Right cardiac atrium (tissue), 5 donors: ENCODE measurements around the gene TRNP1. TPM values are rescaled to one million over a fixed set of nuclear protein-coding genes. Genes with fewer than 3 reads are reported as not detected.

ENCODE experiments used
- ATAC-seq, 2 donors: fragments of 200-7000 bp; cut with Tn5 transposase; one replicate each; pipeline versions ENCODE4 v1.8.0 to v1.9.1; 2020; ENCODE audit warnings: moderate library complexity in 2 of 2, mild to moderate bottlenecking in 1 of 2
- DNase-seq, 3 donors: peaks; one replicate each; pipeline ENCODE4 v3.0.0-alpha.2; 2020
- H3K27ac ChIP-seq: one replicate; pipeline ENCODE4 v1.5.1; 2013; ENCODE audit warnings: mild to moderate bottlenecking, low read length, control low read depth, moderate library complexity
- H3K27me3 ChIP-seq: one replicate; pipeline ENCODE4 v1.6.1; 2013; ENCODE audit not compliant: control insufficient read depth, insufficient read depth
- H3K4me1 ChIP-seq: one replicate; pipeline ENCODE4 v1.6.1; 2013; ENCODE audit warnings: low read length; ENCODE audit not compliant: control insufficient read depth, insufficient read depth
- H3K4me3 ChIP-seq: one replicate; pipeline ENCODE4 v1.5.1; 2013; ENCODE audit warnings: low read length, control low read depth
- H3K9me3 ChIP-seq: one replicate; pipeline ENCODE4 v1.6.1; 2013; ENCODE audit warnings: low read length; ENCODE audit not compliant: control insufficient read depth
- WGBS: extraction: QIAGEN DNeasy Blood & Tissue Kit; methylation state at CpG from one replicate; pipeline ENCODE4 v1.1.7; 2013; 5-methylcytosine and 5-hydroxymethylcytosine counted together
- intact Hi-C, 4 donors: fragments of 100-400 bp; cut with DNase I; formaldehyde crosslinking; loops; one replicate each; pipeline versions ENCODE4 v1.11.0 to v1.14.0; 2022 to 2023
- polyA plus RNA-seq: library from polyadenylated mRNA; stranded (reverse); fragments of 200-250 nt; gene quantifications from one replicate; pipeline ENCODE4 v1.2.3, GENCODE V29; 2013
- total RNA-seq, 4 donors: library from RNA; stranded (reverse); fragmentation: NEBNext Ultra II Directional; extraction: Animal tissue kit (Norgen Biotek cat#: 25700); gene quantifications; one replicate each; pipeline ENCODE4 v1.2.1, GENCODE V29; 2021
- donor health status: healthy with polysubstance abuse.
- donor health status: DM: no; HTN: yes; CAD: no.
- donor health status: DM: no; HTN: no; CAD: no.
- donor health status: DM: no; HTN: yes; CAD: no; lungs with severe emphysema.
- donor health status: DM: yes; HTN: yes; CAD: no.

TRNP1 gene
- total and polyA plus RNA-seq, 5 donors: 45.9 to 64.6 (median 51.7) TPM

GRCh38 chr1:27047914-27048313 is 54.4 kb downstream of the TRNP1 start:
- no peak overlapping the region for H3K27ac ChIP-seq

GRCh38 chr1:27049100-27049499 is 55.6 kb downstream of the TRNP1 start:
- ATAC-seq: no peak
- Histone ChIP-seq H3K27me3 (no peaks in the 10 kb centered on the region), H3K4me1 (no peaks in the 10 kb centered on the region), H3K9me3 (no peaks in the 10 kb centered on the region), H3K4me3 (no peak overlapping the region), H3K27ac (no peak overlapping the region)
- DNase-seq: no peak
- WGBS: 61% methylated on average over 2 of the region's 2 CpGs
- intact Hi-C loops: loop anchor here in 2 of 4 donors (5.0 to 10.0 kb wide), 4 partner anchors 48 to 236 kb away; no protein-coding TSS in a partner anchor

More at GRCh38 chr1:27047914-27048313, 54.4 kb downstream of the TRNP1 start:
- ATAC-seq: no peak
- no peak for DNase-seq
- intact Hi-C loops: loop anchor here in 2 of 4 donors (5.0 to 10.0 kb wide), 4 partner anchors 49 to 237 kb away; no protein-coding TSS in a partner anchor
- H3K9me3 ChIP-seq: no peaks in the 10 kb centered on the region
- H3K4me3 ChIP-seq: no peak overlapping the region
- 64% methylated on average over 6 of the region's 6 CpGs for WGBS
- H3K4me1 ChIP-seq: no peaks in the 10 kb centered on the region
- no peaks in the 10 kb centered on the region for H3K27me3 ChIP-seq

GRCh38 chr1:27049607-27050006 is 56.1 kb downstream of the TRNP1 start:
- no peaks in the 10 kb centered on the region for H3K9me3 ChIP-seq
- H3K4me3 ChIP-seq: no peak overlapping the region
- no peak for DNase-seq
- ATAC-seq: no peak
- intact Hi-C loops: loop anchor here in 2 of 4 donors (5.0 to 10.0 kb wide), 4 partner anchors 48 to 235 kb away; no protein-coding TSS in a partner anchor
- H3K27ac ChIP-seq: no peak overlapping the region
- no peaks in the 10 kb centered on the region for H3K4me1 ChIP-seq
- 65% methylated on average over 3 of the region's 3 CpGs for WGBS
- no peaks in the 10 kb centered on the region for H3K27me3 ChIP-seq

Other genes starting within 250 kb of the TRNP1 start
- 1 to 10 TPM; 5.2 to 7.3 (median 5.9) TPM for gene PIGV, start 205.7 kb upstream of the TRNP1 start, total RNA-seq
- 3.9 TPM for gene PIGV, start 205.7 kb upstream of the TRNP1 start, polyA plus RNA-seq
- gene ZDHHC18, start 167.0 kb upstream of the TRNP1 start, total RNA-seq: 10 to 100 TPM; 11.8 to 14.4 (median 13.5) TPM
- 12.3 TPM for gene ZDHHC18, start 167.0 kb upstream of the TRNP1 start, polyA plus RNA-seq
- gene SFN, start 130.5 kb upstream of the TRNP1 start, total RNA-seq: under 1 TPM in 2 of 4 donors, not detected in 2; 0.23 to 0.24 TPM
- 0.20 TPM for gene SFN, start 130.5 kb upstream of the TRNP1 start, polyA plus RNA-seq
- 10 to 100 TPM; 14.8 to 18.4 (median 15.8) TPM for gene GPN2, start 103.4 kb upstream of the TRNP1 start, total RNA-seq
- 10.4 TPM for gene GPN2, start 103.4 kb upstream of the TRNP1 start, polyA plus RNA-seq
- gene GPATCH3, start 93.2 kb upstream of the TRNP1 start, total RNA-seq: 10 to 100 TPM in 2 of 4 donors, 1 to 10 TPM in 2; 7.9 to 11.7 (median 9.8) TPM
- gene GPATCH3, start 93.2 kb upstream of the TRNP1 start, polyA plus RNA-seq: 6.0 TPM
- 1 to 10 TPM; 4.2 to 9.6 (median 6.4) TPM for gene NR0B2, start 79.7 kb upstream of the TRNP1 start, total RNA-seq
- 9.6 TPM for gene NR0B2, start 79.7 kb upstream of the TRNP1 start, polyA plus RNA-seq
- 10 to 100 TPM; 71.7 to 89.1 (median 76.4) TPM for gene NUDC, start 71.9 kb upstream of the TRNP1 start, total RNA-seq
- 83.0 TPM for gene NUDC, start 71.9 kb upstream of the TRNP1 start, polyA plus RNA-seq
- 1 to 10 TPM in 1 of 4 donors, under 1 TPM in 3; 0.19 to 1.2 (median 0.88) TPM for gene KDF1, start 33.2 kb upstream of the TRNP1 start, total RNA-seq
- gene KDF1, start 33.2 kb upstream of the TRNP1 start, polyA plus RNA-seq: 0.54 TPM
- 10 to 100 TPM; 27.5 to 32.4 (median 30.7) TPM for gene TENT5B, start 19.2 kb downstream of the TRNP1 start, total RNA-seq
- gene TENT5B, start 19.2 kb downstream of the TRNP1 start, polyA plus RNA-seq: 28.6 TPM
- gene SLC9A1, start 161.4 kb downstream of the TRNP1 start, total RNA-seq: 10 to 100 TPM; 22.8 to 39.3 (median 35.4) TPM
- gene SLC9A1, start 161.4 kb downstream of the TRNP1 start, polyA plus RNA-seq: 21.5 TPM
- gene WDTC1, start 240.9 kb downstream of the TRNP1 start, total RNA-seq: 10 to 100 TPM; 61.8 to 75.2 (median 72.4) TPM
- gene WDTC1, start 240.9 kb downstream of the TRNP1 start, polyA plus RNA-seq: 53.0 TPM